ENCODE data around the gene NEDD4L.

DNA sequence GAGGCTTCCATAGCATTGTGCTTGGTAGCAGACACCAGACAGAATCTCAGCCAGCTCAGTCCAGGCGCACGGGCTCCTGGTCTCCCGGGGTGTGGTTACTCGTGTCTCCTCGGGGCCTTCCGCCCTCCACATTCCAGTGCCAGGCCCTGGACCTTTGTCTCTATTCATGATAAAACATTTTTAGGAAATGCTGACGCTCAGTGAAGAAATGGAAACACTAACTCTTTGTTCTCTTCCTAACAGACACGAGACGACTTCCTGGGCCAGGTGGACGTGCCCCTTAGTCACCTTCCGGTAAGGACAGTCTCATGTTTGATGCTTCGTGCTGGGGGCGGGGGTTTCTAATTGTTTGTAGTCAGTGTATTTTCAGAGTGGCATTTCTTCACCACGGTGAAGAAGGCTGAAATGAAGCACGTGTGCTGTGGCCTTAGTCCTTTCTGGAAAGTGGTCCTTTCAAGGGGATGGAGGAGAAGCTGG is 271.8 kb downstream of the NEDD4L start:
- TF ChIP-seq, protein P1, sequence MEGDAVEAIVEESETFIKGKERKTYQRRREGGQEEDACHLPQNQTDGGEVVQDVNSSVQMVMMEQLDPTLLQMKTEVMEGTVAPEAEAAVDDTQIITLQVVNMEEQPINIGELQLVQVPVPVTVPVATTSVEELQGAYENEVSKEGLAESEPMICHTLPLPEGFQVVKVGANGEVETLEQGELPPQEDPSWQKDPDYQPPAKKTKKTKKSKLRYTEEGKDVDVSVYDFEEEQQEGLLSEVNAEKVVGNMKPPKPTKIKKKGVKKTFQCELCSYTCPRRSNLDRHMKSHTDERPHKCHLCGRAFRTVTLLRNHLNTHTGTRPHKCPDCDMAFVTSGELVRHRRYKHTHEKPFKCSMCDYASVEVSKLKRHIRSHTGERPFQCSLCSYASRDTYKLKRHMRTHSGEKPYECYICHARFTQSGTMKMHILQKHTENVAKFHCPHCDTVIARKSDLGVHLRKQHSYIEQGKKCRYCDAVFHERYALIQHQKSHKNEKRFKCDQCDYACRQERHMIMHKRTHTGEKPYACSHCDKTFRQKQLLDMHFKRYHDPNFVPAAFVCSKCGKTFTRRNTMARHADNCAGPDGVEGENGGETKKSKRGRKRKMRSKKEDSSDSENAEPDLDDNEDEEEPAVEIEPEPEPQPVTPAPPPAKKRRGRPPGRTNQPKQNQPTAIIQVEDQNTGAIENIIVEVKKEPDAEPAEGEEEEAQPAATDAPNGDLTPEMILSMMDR (conservative IDR thresholded peaks at IDR 0.05; ENCODE audit: low read length): no peak
- TF ChIP-seq EZH2phosphoT487 (IDR thresholded peaks at IDR 0.05; ENCODE audit: borderline replicate concordance, low read depth, low read length): no peak

Data from OCI-LY7 (cell line).